Jurkat, Clone E6-1 (cell line): ENCODE data around the gene FOXC1.

ENCODE experiments used
- DNase-seq: peaks from one replicate; pipeline ENCODE4 v3.0.0-alpha.2; 2011; ENCODE audit warnings: low read depth, low spot score
- H3K4me3 ChIP-seq: 2 replicates; pipeline ENCODE4 v1.5.1; 2011; ENCODE audit warnings: mild to moderate bottlenecking, low read length, control low read depth, moderate library complexity

The FOXC1 gene

GRCh38 chr6:1608222-1609040, 1.3 kb upstream of the FOXC1 start:
- DNase-seq = no peak
- H3K4me3 ChIP-seq = no peak overlapping the region

- no peak for DNase-seq
- peak overlapping the region; percentile 18 for H3K4me3 ChIP-seq
Observed at GRCh38 chr6:1609041-1609647, 571 bp upstream of the FOXC1 start.

- H3K4me3 ChIP-seq = no peak overlapping the region
- DNase-seq = no peak
Observed at GRCh38 chr6:1610497-1611321, 994 bp downstream of the FOXC1 start.

GRCh38 chr6:1611322-1611571, 1.5 kb downstream of the FOXC1 start:
- no peak for DNase-seq
- H3K4me3 ChIP-seq = no peak overlapping the region

GRCh38 chr6:1611572-1612298, 2.0 kb downstream of the FOXC1 start:
- DNase-seq = no peak
- H3K4me3 ChIP-seq = peak overlapping the region; percentile 34

GRCh38 chr6:1612299-1612973, 2.7 kb downstream of the FOXC1 start:
- no peak for DNase-seq
- peak overlapping the region; percentile 34 for H3K4me3 ChIP-seq

GRCh38 chr6:1612974-1613306, 3.2 kb downstream of the FOXC1 start:
- no peak for DNase-seq
- H3K4me3 ChIP-seq = no peak overlapping the region

- H3K4me3 ChIP-seq = no peak overlapping the region
- no peak for DNase-seq
Observed at GRCh38 chr6:1613346-1613687, 3.6 kb downstream of the FOXC1 start.

- no peak for DNase-seq
- H3K4me3 ChIP-seq = no peak overlapping the region
Observed at GRCh38 chr6:1613688-1614447, 4.2 kb downstream of the FOXC1 start.

GRCh38 chr6:1614448-1615150, 4.9 kb downstream of the FOXC1 start:
- no peak for DNase-seq
- H3K4me3 ChIP-seq = no peak overlapping the region

GRCh38 chr6:1615151-1615852, 5.6 kb downstream of the FOXC1 start:
- no peak overlapping the region for H3K4me3 ChIP-seq
- DNase-seq = no peak

GRCh38 chr6:1615853-1616420, 6.2 kb downstream of the FOXC1 start:
- H3K4me3 ChIP-seq = no peak overlapping the region
- no peak for DNase-seq

GRCh38 chr6:1616701-1617463, 7.2 kb downstream of the FOXC1 start:
- H3K4me3 ChIP-seq = no peak overlapping the region
- DNase-seq = no peak

- DNase-seq = no peak
- H3K4me3 ChIP-seq = no peak overlapping the region
Observed at GRCh38 chr6:1617466-1618310, 8.0 kb downstream of the FOXC1 start.

GRCh38 chr6:1618311-1619097, 8.8 kb downstream of the FOXC1 start:
- H3K4me3 ChIP-seq = no peak overlapping the region
- no peak for DNase-seq
